H9 (cell line): Measurements from ENCODE around the gene PIGK. TPM values are rescaled to one million over a fixed set of nuclear protein-coding genes. Genes with fewer than 3 reads are reported as not detected.

ENCODE experiments used
- DNase-seq: peaks from one replicate; pipeline ENCODE4 v3.0.0-alpha.2; 2017
- H2AFZ ChIP-seq: one replicate; pipeline ENCODE4 v1.6.1; 2013; ENCODE audit warnings: mild to moderate bottlenecking, low read length, control low read depth, moderate library complexity
- H2AK5ac ChIP-seq: 2 replicates; pipeline ENCODE4 v1.6.1; 2013; ENCODE audit warnings: low read length, control low read depth, mixed read lengths; ENCODE audit not compliant: insufficient read length
- H2BK120ac ChIP-seq: one replicate; pipeline ENCODE4 v1.6.1; 2013; ENCODE audit warnings: low read depth, mild to moderate bottlenecking, low read length, control low read depth, inconsistent platforms; ENCODE audit not compliant: poor library complexity, severe bottlenecking
- H2BK12ac ChIP-seq: 2 replicates; pipeline ENCODE4 v1.6.1; 2013; ENCODE audit warnings: low read length, control low read depth, mixed read lengths, low read depth; ENCODE audit not compliant: insufficient read length
- H2BK15ac ChIP-seq: 2 replicates; pipeline ENCODE4 v1.6.1; 2013; ENCODE audit warnings: low read depth, low read length, control low read depth
- H2BK20ac ChIP-seq: one replicate; pipeline ENCODE4 v1.6.1; 2013; ENCODE audit warnings: low read depth, mild to moderate bottlenecking, low read length, control low read depth, inconsistent platforms; ENCODE audit not compliant: poor library complexity, severe bottlenecking
- H2BK5ac ChIP-seq: 2 replicates; pipeline ENCODE4 v1.6.1; 2013; ENCODE audit warnings: low read length, control low read depth, mixed read lengths; ENCODE audit not compliant: insufficient read length
- H3K14ac ChIP-seq: 2 replicates; pipeline ENCODE4 v1.6.1; 2013; ENCODE audit warnings: low read length, control low read depth; ENCODE audit not compliant: insufficient read depth
- H3K18ac ChIP-seq: 2 replicates; pipeline ENCODE4 v1.6.1; 2013; ENCODE audit warnings: low read depth, mild to moderate bottlenecking, mixed read lengths, low read length, control low read depth; ENCODE audit not compliant: insufficient read length
- H3K23ac ChIP-seq: 2 replicates; pipeline ENCODE4 v1.6.1; 2013; ENCODE audit warnings: low read length, control low read depth, mixed read lengths, low read depth; ENCODE audit not compliant: insufficient read length
- H3K23me2 ChIP-seq: 2 replicates; pipeline ENCODE4 v1.6.1; 2013; ENCODE audit warnings: low read depth, mild to moderate bottlenecking, mixed read lengths, low read length, control low read depth; ENCODE audit not compliant: insufficient read length, poor library complexity, severe bottlenecking
- H3K27ac ChIP-seq: 2 replicates; pipeline ENCODE4 v1.5.1; 2013; ENCODE audit warnings: low read length, control low read depth, mixed read lengths, low read depth; ENCODE audit not compliant: insufficient read length
- H3K27me3 ChIP-seq: 2 replicates; pipeline ENCODE4 v1.6.1; 2013; ENCODE audit warnings: low read length, control low read depth, inconsistent platforms; ENCODE audit not compliant: insufficient read depth
- H3K4ac ChIP-seq: 2 replicates; pipeline ENCODE4 v1.6.1; 2013; ENCODE audit warnings: low read depth, mild to moderate bottlenecking, control low read depth, inconsistent platforms, low read length, moderate library complexity
- H3K4me1 ChIP-seq: 2 replicates; pipeline ENCODE4 v1.6.1; 2013; ENCODE audit warnings: low read length, control low read depth, inconsistent platforms; ENCODE audit not compliant: insufficient read depth
- H3K4me2 ChIP-seq: 2 replicates; pipeline ENCODE4 v1.6.1; 2013; ENCODE audit warnings: low read length, control low read depth, mixed read lengths; ENCODE audit not compliant: insufficient read length, insufficient read depth
- H3K56ac ChIP-seq: 2 replicates; pipeline ENCODE4 v1.6.1; 2013; ENCODE audit warnings: low read depth, mild to moderate bottlenecking, mixed read lengths, low read length, control low read depth; ENCODE audit not compliant: insufficient read length
- H3K79me1 ChIP-seq: 2 replicates; pipeline ENCODE4 v1.6.1; 2013; ENCODE audit warnings: low read depth, mild to moderate bottlenecking, moderate library complexity, low read length, control low read depth, inconsistent platforms; ENCODE audit not compliant: insufficient read depth, poor library complexity, severe bottlenecking
- H3K79me2 ChIP-seq: 2 replicates; pipeline ENCODE4 v1.6.1; 2013; ENCODE audit warnings: low read length, control low read depth, inconsistent platforms; ENCODE audit not compliant: insufficient read depth
- H3K9ac ChIP-seq: 2 replicates; pipeline ENCODE4 v1.6.1; 2013; ENCODE audit warnings: low read length, control low read depth, mixed read lengths; ENCODE audit not compliant: insufficient read length; ENCODE audit errors: extremely low read depth
- H3K9me3 ChIP-seq: one replicate; pipeline ENCODE4 v1.6.1; 2013; ENCODE audit warnings: low read depth, low read length, inconsistent platforms; ENCODE audit not compliant: control insufficient read depth
- H3T11ph ChIP-seq: one replicate; pipeline ENCODE4 v1.6.1; 2013; ENCODE audit warnings: mild to moderate bottlenecking, low read length, control low read depth, inconsistent platforms
- H4K20me1 ChIP-seq: one replicate; pipeline ENCODE4 v1.6.1; 2013; ENCODE audit not compliant: control insufficient read depth, insufficient read length, insufficient read depth
- H4K5ac ChIP-seq: 2 replicates; pipeline ENCODE4 v1.6.1; 2013; ENCODE audit warnings: low read depth, mild to moderate bottlenecking, mixed read lengths, low read length, control low read depth; ENCODE audit not compliant: insufficient read length
- H4K8ac ChIP-seq: replicated peaks from 2 replicates; pipeline ENCODE4 v1.6.1; 2013; ENCODE audit warnings: low read length, control low read depth, mixed read lengths, low read depth; ENCODE audit not compliant: insufficient read length
- H4K91ac ChIP-seq: 2 replicates; pipeline ENCODE4 v1.6.1; 2013; ENCODE audit warnings: low read depth, mild to moderate bottlenecking, moderate library complexity, mixed read lengths, low read length, control low read depth; ENCODE audit not compliant: insufficient read length
- H3K27ac Mint-ChIP-seq, 3 experiments: 2 replicates in 2 of 3; 3 replicates in 1 of 3; pipeline ENCODE4 v1.8.0; 2020 to 2021; ENCODE audit warnings: mixed read lengths in 3 of 3, mild to moderate bottlenecking in 1 of 3, moderate library complexity in 1 of 3
- H3K27me3 Mint-ChIP-seq: 2 replicates; pipeline ENCODE4 v1.8.0; 2021; ENCODE audit warnings: low read depth, mild to moderate bottlenecking, moderate library complexity, mixed read lengths
- H3K36me3 Mint-ChIP-seq, 3 experiments: 2 replicates in 2 of 3; 3 replicates in 1 of 3; pipeline ENCODE4 v1.8.0; 2020 to 2021; ENCODE audit warnings: low read depth in 3 of 3, mixed read lengths in 3 of 3; ENCODE audit not compliant: insufficient read depth in 1 of 3
- H3K4me1 Mint-ChIP-seq, 2 experiments: 2 replicates each; pipeline ENCODE4 v1.8.0; 2020; ENCODE audit warnings: mixed read lengths in 2 of 2
- H3K4me3 Mint-ChIP-seq, 2 experiments: 2 replicates in 1 of 2; 3 replicates in 1 of 2; pipeline ENCODE4 v1.8.0; 2020 to 2021; ENCODE audit warnings: mild to moderate bottlenecking in 2 of 2, mixed read lengths in 2 of 2, moderate library complexity in 1 of 2
- H3K9me3 Mint-ChIP-seq, 2 experiments: 2 replicates in 1 of 2; 3 replicates in 1 of 2; pipeline ENCODE4 v1.8.0; 2020; ENCODE audit warnings: mild to moderate bottlenecking in 2 of 2, mixed read lengths in 2 of 2, moderate library complexity in 1 of 2
- CTCF ChIP-seq: fragments of 200-600 bp; sonication (generic); conservative IDR thresholded peaks from 3 replicates; pipeline ENCODE4 v1.8.0; 2021; ENCODE audit warnings: antibody characterized with exemption, mild to moderate bottlenecking
- WGBS: extraction: QIAGEN DNeasy Blood & Tissue Kit; methylation state at CpG from one replicate; pipeline ENCODE4 v1.1.7; 2013; ENCODE audit warnings: missing lambda C conversion rate, low lambda C conversion rate, mixed read lengths; ENCODE audit not compliant: insufficient read length; ENCODE audit errors: extremely low coverage; 5-methylcytosine and 5-hydroxymethylcytosine counted together
- total RNA-seq: library from RNA; stranded (reverse); gene quantifications from 2 replicates; pipeline ENCODE4 v1.2.1, GENCODE V29; 2021

The PIGK gene
- total RNA-seq, 1 experiment from 2014 or later: 22.1 TPM

GRCh38 chr1:77238462-77238861, 19.2 kb upstream of the PIGK start:
- no peak overlapping the region for H2BK120ac ChIP-seq
- no peaks in the 10 kb centered on the region for H3K9me3 ChIP-seq
- no peak overlapping the region for H3K56ac ChIP-seq
- no peak overlapping the region for H3K4me2 ChIP-seq
- no peaks in the 10 kb centered on the region for H4K20me1 ChIP-seq
- no peak overlapping the region for H3K23ac ChIP-seq
- no peak overlapping the region for H3K9ac ChIP-seq
- Mint-ChIP-seq H3K9me3 (peaks cover 7 to 8% of the 10 kb centered on the region in 2 experiments; a peak in 4 of 5 replicates), H3K4me1 (no peaks in the 10 kb centered on the region), H3K27ac (no peak overlapping the region), H3K4me3 (no peak overlapping the region; a peak in 1 of 5 replicates), H3K27me3 (no peaks in the 10 kb centered on the region), H3K36me3 (peaks cover 0 to 7% (median 5%) of the 10 kb centered on the region in 3 experiments; a peak in 3 of 7 replicates)
- H3T11ph ChIP-seq: no peak overlapping the region
- H2BK20ac ChIP-seq: no peak overlapping the region
- no peak overlapping the region for H2BK5ac ChIP-seq
- no peak overlapping the region for H3K27ac ChIP-seq
- no peak overlapping the region for H2BK15ac ChIP-seq
- no peak overlapping the region for H3K14ac ChIP-seq
- no peak overlapping the region for H3K18ac ChIP-seq
- DNase-seq: no peak
- no peaks in the 10 kb centered on the region for H3K4me1 ChIP-seq
- H3K4ac ChIP-seq: no peak overlapping the region
- H4K5ac ChIP-seq: no peak overlapping the region
- WGBS: no CpG with 5 or more reads among the region's 1 CpG
- H3K79me2 ChIP-seq: no peaks in the 10 kb centered on the region
- H3K27me3 ChIP-seq: no peaks in the 10 kb centered on the region
- H2AK5ac ChIP-seq: no peak overlapping the region
- no peaks in the 10 kb centered on the region for H3K23me2 ChIP-seq
- H3K79me1 ChIP-seq: no peaks in the 10 kb centered on the region
- H4K8ac ChIP-seq: no peak overlapping the region
- no peak for TF ChIP-seq CTCF
- no peak overlapping the region for H4K91ac ChIP-seq
- no peak overlapping the region for H2BK12ac ChIP-seq
- H2AFZ ChIP-seq: no peak overlapping the region
